ENCODE results near the gene SNAPIN.
"Not testable (repeated sequence)": the region's sequence is repeated elsewhere in the genome, so short reads cannot be mapped to it uniquely, and the experiment has no call there.

SNAPIN gene

DNA sequence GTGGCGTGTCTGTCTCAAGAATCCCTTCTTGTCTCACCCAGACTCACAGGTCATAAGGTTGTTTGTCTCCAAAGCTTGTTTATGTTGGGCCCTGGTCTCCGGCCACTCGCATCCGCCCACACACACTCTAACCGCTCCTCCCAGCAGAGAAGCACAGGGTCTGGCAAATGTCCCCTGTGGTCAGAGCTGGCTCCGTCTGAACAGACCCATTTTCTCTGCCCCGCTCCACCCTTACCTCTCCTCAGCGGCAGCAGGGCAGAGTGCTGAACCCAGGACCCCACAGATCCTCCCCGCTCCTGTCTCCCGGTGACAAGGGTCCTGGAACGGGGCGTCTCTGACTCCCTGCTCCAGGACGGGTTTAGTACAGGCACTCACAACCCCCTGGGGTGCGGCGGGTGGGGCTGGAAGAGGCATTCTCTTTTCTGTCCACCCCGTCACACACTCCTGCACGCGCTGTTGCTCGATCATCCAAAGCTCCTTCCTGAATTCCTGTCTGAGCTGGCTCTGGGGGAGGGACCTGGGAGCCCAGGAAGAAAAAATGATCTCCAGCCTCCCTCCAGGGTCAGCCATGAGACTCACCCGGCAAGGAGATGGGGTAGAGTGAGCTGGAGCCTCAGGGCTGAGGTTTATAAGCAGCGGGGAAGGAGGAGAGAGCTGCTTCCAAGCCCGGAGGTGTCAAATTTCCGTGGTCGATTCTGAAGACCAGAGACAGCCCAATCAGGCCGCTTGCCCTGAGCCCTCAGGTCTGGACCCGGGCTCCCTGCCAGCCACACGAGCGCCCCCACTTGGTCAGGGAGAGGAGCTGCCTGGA, 31.4 kb upstream of the SNAPIN start, which contains the start of gene S100A13:
Gene S100A13, minus strand, starts transcription at position 602 of the 811 bp plus-strand sequence. CDS start 1,033 bp downstream, outside the sequence.
- DNase-seq, result peak in 2 of 4 experiments; percentile 60 to 61

DNA sequence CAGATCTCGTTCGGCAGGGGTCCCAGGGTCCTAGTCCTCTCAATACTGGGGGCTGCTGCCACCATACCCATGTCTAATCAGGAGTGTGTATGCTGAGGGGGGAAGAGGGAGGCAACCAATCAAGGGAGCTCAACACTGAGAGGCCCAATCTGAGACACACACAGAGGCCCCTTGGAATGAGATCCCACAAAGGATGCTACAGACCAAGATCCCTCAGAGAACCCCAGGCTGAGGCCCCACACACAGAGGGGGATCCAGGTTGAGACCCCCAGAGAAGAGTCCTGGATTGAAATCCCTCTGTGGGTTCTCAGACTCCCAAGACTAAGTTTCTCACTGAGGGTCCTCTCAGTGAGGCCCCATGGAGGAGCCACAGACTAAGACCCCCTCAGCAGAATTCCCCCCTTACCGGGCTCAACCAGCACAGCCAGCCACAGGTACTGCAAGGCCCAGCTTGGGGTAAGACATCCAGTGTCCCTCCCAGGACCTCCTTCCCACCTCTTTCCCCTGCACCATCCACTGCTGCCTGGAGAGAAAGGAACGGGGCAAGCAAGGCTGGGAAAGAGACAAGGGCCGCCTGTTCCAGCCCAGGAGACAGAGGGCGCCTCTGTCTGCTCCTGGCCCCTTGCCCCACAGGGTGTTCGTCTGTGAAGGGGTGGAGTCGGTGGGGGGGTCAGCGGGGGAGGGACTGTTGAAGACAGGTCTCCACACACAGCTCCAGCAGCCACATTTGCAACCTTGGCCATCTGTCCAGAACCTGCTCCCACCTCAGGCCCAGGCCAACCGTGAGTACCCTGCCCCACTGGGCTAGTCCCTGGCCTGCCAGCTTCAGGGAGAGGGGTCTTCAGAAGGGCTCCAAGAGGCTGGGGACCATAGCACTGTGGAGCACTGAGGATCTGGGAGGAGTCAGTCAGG, 30.5 kb upstream of the SNAPIN start, which contains the start of gene S100A1:
Gene S100A1, plus strand, starts transcription at position 720 of the 912 bp plus-strand sequence. CDS start 2,088 bp downstream, outside the sequence.
- DNase-seq, result no peak

DNA sequence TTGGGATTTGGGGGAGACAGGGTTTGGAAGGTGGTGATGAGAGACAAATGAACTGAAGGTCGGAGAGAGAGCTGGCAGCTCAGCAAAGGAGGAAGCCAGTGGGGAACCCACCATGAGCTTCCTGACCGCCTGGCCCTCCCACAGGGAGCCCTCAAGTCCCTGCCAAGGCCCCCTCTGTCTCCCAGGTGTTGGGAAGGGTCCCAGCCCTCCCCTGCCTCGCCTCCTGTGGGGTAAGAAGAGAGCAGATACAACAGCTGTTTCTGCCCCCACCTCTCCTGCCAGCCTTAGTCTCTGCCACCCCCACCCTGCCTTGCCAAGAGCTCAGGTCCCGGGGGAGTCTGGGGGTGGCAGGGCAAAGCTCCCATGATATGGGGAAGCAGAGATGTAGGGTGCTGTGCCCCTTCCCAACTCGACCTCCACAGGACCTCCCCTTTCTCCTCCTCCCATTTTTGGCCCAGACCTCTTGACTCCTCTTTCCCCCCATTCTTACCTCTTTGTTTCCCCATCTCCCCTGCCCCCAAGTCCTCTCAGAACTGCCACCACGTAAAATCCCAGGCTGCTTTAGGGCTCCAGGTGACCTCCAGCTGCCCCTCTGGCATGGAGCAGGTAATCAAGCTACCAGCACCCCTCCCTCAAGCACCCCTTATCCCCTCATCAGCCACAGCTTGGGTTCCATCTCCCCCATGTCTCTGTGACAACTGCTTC, 29.7 kb upstream of the SNAPIN start:
- DNase-seq, result no peak

DNA sequence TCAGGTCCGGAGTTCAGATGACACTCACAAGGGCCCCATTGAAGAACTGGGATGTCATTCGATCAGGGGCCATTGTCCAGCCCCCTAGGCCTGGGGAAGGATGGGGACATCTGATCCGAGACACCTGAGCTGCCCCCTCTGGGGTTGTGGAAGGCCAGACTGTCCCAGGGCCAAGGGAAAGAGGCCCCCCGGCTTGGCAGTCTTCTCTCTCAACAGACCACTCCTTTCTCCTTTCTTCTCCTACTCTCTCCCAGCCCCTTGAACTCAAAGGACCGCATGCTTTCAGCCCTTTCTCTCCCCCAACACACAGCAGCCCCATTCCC, 29.2 kb upstream of the SNAPIN start:
- DNase-seq, result no peak

DNA sequence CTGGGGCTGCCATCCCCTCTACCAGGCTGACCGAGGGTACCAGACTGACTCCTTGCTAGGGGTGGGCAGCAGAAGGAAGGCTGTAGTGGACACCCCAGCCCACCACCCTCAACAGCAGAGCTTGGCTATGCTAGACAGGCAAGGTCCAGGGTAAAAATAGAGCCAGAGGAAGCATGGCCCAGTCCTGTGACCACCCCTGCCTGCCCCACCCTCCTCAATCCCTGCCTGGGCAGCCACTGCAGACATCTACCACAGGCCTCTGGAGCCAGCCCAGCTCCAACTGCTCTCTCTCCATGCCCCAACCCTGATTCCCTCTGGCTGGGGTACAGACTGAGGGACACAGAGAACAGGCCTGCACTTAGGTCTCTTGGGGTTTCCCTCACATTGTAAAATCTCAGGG, 28.5 kb upstream of the SNAPIN start:
- DNase-seq, result peak in 2 of 4 experiments; percentile 31 to 41

DNA sequence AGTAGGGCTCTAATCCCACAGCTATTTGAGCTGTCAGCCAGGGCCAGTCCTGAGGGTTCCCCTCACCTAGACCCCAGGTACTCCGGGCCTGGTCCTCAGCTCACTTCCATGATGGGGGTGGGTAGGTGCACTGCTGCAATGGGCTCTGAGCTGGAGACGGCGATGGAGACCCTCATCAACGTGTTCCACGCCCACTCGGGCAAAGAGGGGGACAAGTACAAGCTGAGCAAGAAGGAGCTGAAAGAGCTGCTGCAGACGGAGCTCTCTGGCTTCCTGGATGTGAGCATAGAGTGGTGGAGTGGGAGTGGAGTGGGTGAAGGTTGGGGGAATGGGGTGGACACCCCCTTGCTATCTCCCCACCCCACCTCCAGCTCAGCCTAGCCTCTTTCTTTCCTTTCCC, 28.1 kb upstream of the SNAPIN start:
- DNase-seq, result no peak

DNA sequence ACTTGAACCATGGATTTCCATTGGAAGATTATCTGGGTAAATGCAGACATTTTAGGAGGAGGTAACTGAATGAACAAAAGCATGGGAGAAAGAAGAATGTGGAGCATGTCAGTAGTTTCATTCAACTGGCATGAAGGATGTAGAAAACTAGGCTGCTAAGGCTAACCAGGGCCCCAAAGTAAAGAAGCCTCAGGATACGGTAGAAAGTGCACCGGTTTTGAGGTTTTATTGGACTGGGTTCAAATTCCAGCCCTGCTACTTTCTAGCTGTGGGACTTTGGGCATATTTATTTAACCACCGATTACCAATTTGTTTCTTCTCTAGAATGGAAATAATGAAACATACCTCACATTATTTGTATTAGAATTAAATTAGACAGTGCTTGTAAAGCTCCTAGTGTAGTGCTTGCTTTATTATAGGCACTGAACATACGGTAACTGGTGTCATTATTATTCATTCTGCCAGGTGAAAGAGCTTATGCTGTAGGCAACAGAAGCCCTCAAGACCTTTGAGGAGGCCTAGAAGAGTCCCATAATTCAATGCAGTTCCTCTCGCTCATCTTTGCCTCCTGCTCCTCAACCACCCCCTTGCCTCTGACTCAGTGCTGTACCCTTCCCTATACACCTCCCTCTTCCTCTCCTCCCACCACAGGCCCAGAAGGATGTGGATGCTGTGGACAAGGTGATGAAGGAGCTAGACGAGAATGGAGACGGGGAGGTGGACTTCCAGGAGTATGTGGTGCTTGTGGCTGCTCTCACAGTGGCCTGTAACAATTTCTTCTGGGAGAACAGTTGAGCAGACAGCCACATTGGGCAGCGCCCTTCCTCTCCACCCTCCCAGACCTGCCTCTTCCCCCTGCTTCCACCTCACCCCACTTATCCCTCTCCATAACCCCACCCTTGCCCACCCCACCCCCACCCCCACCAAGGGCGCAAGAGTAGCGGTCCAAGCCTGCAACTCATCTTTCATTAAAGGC, 27.2 kb upstream of the SNAPIN start:
- peak in 1 of 4 experiments; percentile 39 for DNase-seq

DNA sequence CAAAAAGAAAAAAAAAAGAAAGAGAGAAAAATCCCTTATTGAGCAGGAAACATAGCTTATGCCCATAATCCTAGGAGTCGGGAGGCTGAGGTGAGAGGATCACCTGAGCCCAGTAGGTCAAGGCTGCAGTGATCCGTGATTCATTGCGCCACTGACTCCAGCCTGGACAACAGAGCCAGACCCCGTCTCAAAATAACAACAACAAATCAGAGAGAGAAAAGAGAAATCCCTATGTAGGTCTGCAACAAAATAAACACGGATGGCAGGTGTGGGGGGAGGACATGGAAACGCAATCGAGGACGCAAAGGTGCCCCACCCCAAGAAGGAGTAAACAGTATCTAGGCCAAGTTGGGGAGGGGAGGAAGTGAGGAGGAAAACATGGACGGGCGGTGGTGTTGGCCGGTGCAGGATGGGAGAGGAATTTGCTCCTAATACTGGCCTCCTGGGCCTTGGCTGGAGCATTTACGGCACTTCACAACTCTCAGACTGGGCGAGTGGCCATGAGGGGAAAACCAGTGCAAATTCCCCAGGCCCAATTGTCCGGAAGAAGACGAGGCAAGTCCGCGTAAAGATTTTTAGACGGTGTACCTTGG, 25.2 kb upstream of the SNAPIN start:
- no peak for DNase-seq

DNA sequence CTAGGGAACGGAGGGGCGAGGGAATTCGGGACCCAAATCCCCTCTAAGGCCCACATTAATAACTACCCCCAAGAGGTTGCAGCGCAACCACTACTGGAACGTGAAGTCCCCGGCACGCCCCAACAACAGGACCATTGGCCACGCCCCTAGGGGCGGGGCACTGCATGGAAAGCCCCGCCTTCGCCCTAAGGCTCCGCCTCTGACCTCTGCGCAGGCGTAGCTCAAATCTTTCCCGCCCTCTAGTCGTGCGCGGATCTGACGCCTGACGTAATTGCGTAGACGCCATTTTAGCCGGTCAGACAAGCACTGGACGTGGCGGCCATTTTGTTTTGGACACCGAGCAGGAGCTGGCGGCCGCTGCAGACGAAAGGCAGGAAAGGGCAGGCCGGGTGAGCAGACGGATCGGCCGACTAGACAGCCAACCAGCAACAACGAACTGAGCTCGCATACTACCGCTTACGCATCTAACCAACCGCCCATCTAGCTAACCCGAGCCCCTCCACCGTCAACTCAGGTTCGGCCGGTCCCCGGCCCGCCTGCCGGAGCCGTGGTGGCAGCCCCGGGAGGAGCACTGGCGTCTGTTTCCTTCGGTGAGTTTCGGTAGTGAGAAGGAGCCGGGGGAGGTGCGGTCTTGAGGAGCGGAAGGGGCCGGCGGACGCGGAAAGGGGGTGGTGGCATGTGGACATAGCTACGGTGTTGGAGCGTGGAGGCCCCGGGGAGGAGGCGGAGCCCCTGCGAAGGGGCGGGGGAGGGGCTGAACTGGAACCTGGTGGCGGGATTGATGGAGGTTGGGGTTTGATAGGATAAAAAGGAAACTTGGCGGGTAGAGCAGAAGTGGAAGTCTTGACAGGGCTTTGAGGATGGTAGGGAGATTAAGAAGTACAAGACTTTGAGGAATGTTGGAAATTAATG, 24.5 kb upstream of the SNAPIN start, which contains the start of gene CHTOP:
Gene CHTOP, plus strand, starts transcription at position 313 of the 912 bp plus-strand sequence. CDS start 2,523 bp downstream, outside the sequence.
- DNase-seq, result peak; percentile 98 to 100 (median 100)

DNA sequence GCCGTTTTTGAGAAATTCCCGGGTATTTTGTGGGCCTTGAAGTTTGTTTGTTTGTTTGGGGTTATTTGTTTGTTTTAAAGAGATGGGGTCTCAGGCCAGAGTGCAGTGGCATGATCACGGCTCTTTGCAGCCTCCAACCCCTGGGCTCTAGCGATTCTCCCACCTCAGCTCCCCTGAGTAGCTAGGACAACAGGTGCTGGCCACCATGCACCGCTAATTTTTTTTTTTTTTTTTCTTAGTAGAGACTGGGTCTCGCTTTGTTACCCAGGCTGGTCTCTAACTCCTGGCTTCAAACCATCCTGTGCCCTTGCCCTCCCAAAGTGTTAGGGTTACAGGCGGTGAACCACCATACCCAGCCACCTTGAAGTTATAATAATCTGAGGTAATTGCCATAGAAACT, 22.6 kb upstream of the SNAPIN start:
- DNase-seq, result no peak

DNA sequence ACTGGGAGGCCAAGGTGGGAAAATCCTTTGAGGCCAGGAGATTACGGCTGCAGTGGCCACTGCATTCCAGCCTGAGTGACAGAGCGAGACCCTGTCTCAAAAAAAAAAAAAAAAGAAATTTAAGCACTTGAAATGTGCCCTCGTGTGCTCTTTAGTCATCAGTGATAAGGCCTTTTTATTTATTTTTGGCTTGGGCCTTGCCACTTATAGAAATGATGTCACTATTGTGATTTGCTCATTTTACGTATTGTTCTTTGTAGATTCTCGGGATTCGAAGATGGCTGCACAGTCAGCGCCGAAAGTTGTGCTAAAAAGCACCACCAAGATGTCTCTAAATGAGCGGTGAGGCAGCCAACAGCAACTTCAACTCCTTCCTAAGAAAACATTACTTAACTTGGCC, 22.2 kb upstream of the SNAPIN start:
- DNase-seq, result no peak

DNA sequence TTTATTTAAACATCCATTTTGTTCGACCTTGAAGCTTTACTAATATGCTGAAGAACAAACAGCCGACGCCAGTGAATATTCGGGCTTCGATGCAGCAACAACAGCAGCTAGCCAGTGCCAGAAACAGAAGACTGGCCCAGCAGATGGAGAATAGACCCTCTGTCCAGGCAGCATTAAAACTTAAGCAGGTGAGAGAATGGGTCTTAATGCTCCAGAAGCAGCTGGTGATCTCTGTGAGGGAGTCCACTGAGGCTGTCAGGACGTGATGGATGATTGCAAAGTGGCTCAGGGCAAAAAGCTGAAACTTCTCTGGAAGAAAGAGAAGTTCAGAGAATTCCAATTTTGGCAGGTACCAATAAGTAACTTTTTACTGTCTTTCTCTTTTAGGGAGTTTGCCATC, 20.2 kb upstream of the SNAPIN start:
- DNase-seq, result no peak

DNA sequence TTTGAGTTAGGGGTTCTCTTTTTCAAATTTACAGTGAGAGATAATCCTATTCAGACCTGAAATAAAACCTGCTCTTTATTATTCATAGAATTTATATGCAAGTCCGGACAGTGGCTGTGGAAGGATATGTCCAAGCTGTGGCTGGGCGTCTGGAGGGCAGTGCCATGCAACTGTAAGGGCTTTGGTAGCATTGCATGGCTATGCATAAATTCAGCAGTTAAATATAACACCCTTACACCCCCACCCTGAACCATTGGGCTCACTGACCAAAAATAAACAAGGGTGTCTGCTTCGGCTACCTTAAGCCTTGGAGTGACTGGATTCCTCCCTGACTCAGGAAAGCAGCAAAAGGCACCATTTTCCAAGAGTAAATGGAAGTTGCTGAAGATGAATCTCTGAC, 19.2 kb upstream of the SNAPIN start:
- no peak for DNase-seq

DNA sequence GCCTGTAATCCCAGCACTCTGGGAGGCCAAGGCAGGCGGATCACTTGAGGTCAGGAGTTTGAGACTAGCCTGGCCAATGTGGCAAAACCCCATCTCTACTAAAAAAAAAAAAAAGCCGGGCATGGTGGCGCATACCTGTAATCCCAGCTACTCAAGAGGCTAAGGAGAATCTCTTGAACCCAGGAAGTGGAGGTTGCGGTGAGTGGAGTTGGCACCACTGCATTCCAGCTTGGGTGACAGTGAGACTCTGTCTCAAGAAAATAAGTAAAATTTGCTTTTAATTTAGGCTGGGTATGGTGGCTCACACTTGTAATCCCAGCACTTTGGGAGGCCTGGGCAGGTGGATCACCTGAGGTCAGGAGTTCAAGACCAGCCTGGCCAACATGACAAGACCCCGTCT, 18.3 kb upstream of the SNAPIN start:
- DNase-seq, result not testable (repeated sequence)

DNA sequence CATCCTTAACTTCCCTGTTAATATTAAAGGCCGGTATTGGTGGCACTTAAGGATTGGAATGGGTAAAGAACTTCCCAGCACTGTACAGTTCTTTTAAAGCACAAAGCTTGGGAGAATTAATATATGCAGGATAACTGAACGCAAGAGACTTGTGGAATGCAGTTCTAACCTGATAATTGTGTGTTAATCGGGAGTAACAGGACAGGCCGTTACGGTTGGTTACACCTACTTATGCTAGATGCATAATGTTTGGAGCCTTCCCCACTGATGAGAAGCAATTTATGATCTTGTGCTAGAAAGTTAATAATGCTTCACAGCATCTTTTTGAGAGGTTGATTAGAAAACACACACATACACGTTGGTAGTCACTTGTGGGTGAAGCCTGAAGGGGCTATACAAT, 17.6 kb upstream of the SNAPIN start:
- no peak for DNase-seq

DNA sequence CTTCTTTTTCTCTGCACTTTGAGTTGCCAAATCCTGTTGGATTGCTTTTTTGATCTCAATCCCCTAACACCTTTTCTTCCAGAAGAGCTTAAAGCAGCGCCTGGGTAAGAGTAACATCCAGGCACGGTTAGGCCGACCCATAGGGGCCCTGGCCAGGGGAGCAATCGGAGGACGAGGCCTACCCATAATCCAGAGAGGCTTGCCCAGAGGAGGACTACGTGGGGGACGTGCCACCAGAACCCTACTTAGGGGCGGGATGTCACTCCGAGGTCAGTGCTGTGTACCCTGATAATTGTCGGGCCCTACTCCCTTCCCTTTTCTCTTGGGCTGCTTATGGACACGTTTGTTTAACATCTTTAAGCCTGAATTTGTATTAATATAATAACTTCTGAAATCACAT, 16.3 kb upstream of the SNAPIN start:
- no peak for DNase-seq

DNA sequence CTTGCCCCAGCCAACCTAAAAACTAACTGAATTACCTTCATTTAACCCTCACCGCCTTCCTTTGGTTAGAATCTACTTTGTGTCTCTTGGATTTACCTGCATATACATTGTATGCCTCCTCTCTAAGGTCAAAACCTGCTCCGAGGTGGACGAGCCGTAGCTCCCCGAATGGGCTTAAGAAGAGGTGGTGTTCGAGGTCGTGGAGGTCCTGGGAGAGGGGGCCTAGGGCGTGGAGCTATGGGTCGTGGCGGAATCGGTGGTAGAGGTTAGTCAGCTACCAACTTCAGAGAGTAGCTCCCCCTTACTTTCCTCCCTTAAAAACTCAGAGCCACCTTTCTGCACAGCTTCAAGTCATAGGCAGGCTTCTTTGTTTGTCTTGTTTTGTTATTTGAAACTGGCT, 15.4 kb upstream of the SNAPIN start:
- DNase-seq, result no peak

DNA sequence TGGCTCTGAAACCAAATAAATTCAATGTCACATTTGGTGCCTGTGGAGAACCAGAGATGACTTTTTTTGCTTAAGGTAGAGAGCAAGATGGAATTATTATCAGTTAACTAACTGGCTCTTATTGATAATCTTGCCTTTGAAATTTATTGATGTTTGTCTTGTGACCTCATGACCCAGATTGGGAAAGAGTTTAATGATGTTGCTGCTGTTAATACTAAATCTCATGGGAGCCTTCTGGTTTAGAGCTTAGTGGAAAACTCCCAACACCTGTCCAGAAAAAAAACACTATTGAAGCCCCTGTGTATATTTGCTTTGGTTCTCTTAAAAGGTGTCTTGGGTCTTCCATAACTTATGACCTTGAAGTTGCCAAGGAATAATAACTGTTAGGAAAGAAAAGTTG, 14.7 kb upstream of the SNAPIN start:
- no peak for DNase-seq

DNA sequence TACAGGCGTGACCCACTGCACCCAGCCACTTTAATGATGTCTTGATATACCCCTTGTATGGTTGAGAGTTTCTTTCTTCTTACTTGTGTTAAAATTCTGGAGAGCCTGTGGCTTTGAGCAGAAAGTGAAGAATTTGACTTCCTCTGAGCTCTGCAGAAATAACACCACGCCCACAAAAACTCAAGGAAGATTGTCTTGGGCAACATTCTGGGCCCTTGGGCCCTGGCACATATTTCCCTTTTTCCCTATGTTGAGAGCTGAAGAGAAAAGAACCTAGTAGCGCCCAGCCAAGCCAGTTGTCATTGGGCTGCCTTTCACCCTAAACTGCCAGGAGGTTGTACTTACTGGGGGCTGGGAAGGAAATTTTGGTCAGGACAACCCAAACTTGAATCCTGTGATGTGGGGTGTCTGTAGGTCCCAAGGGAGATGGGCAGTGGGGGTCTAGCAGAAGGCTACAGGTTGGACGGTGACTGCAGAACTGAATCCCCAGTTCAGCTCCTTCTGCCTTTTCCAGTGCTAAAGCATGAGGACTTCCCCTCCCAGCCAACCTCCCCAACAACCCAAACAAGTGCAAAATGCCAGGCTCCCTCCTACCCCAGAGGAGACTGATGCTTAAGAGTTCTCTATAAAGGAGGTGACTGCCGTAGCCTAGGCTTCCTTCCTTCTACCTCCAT, 11.7 kb upstream of the SNAPIN start:
- DNase-seq, result peak; percentile 82 to 94 (median 86)

Measured in suppressor macrophage (primary cell).